PC-9 (cell line): ENCODE data around the gene EIF4G3. TPM values are rescaled to one million over a fixed set of nuclear protein-coding genes. Genes with fewer than 3 reads are reported as not detected.

Source experiments
- BruUV-seq: library from RNA; stranded (reverse); fragments of 400-500 nt; replicated peaks from 2 replicates; lab custom pipeline; 2021; lab: Mats Ljungman, UMichigan
- CTCF ChIA-PET: fragments of 300-600 bp; sonication (Branson Sonifier 250); formaldehyde crosslinking; loops from one replicate; lab custom pipeline; 2022; ENCODE audit warnings: antibody characterized with exemption; lab: Charles Lee
- POLR2A ChIA-PET: fragments of 300-600 bp; sonication (Branson Sonifier 250); formaldehyde crosslinking; loops from one replicate; lab custom pipeline; 2022; ENCODE audit warnings: antibody characterized with exemption; ENCODE audit not compliant: unreplicated experiment; lab: Charles Lee
- DNase-seq, 2 experiments: peaks; one replicate each; pipeline versions ENCODE4 v3.0.0 to v3.0.0-alpha.2; 2015 to 2022; ENCODE audit warnings: mixed read lengths in 1 of 2
- H2AFZ ChIP-seq: fragments of 200-600 bp; sonication (generic); 2 replicates; pipeline ENCODE4 v1.8.1; 2017; ENCODE audit warnings: antibody characterized with exemption
- H3F3A ChIP-seq: fragments of 200-600 bp; sonication (generic); 2 replicates; pipeline ENCODE4 v1.8.1; 2017; ENCODE audit warnings: antibody characterized with exemption, mild to moderate bottlenecking, low read depth; ENCODE audit not compliant: insufficient read depth
- H3K27ac ChIP-seq: fragments of 200-600 bp; sonication (generic); 2 replicates; pipeline ENCODE4 v1.6.1; 2016; ENCODE audit warnings: mixed run types
- H3K27me3 ChIP-seq: fragments of 200-600 bp; sonication (generic); 2 replicates; pipeline ENCODE4 v1.6.1; 2016; ENCODE audit warnings: low read depth, mixed run types; ENCODE audit not compliant: insufficient read depth
- H3K36me3 ChIP-seq: fragments of 200-600 bp; sonication (generic); 2 replicates; pipeline ENCODE4 v1.6.1; 2016; ENCODE audit warnings: low read depth, mixed run types
- H3K4me1 ChIP-seq: fragments of 200-600 bp; sonication (generic); replicated peaks from 2 replicates; pipeline ENCODE4 v1.6.1; 2016; ENCODE audit warnings: mixed run types; ENCODE audit not compliant: insufficient read depth
- H3K4me2 ChIP-seq: fragments of 200-600 bp; sonication (generic); 2 replicates; pipeline ENCODE4 v1.6.1; 2017; ENCODE audit warnings: mixed run types
- H3K4me3 ChIP-seq: fragments of 200-600 bp; sonication (generic); 2 replicates; pipeline ENCODE4 v1.6.1; 2016; ENCODE audit warnings: mixed run types
- H3K79me2 ChIP-seq: fragments of 200-600 bp; sonication (generic); 2 replicates; pipeline ENCODE4 v1.6.1; 2017; ENCODE audit warnings: low read depth, mixed run types
- H3K9me2 ChIP-seq: fragments of 200-600 bp; sonication (generic); 2 replicates; pipeline ENCODE4 v1.8.1; 2017; ENCODE audit warnings: mild to moderate bottlenecking; ENCODE audit not compliant: insufficient read depth
- H3K9me3 ChIP-seq: fragments of 200-600 bp; sonication (generic); 2 replicates; pipeline ENCODE4 v1.8.1; 2016; ENCODE audit warnings: low read depth; ENCODE audit not compliant: insufficient read depth
- H4K20me1 ChIP-seq: fragments of 200-600 bp; sonication (generic); 2 replicates; pipeline ENCODE4 v1.8.1; 2017; ENCODE audit not compliant: insufficient read depth
- EZH2 ChIP-seq: fragments of 200-600 bp; sonication (generic); IDR thresholded peaks from 2 replicates; pipeline ENCODE4 v1.8.0; 2017; ENCODE audit warnings: antibody characterized with exemption, low read depth
- intact Hi-C: fragments of 100-400 bp; cut with micrococcal nuclease; formaldehyde crosslinking; loops from one replicate; pipeline ENCODE4 v1.10.0; 2022; ENCODE audit not compliant: unreplicated experiment
- total RNA-seq: library from RNA; stranded (reverse); gene quantifications from 2 replicates; pipeline ENCODE4 v1.2.3, GENCODE V29; 2021
- TF ChIP-seq, protein P1 (sequence below): fragments of 200-600 bp; sonication (generic); conservative IDR thresholded peaks from 2 replicates; pipeline ENCODE4 v1.6.1; 2017; ENCODE audit warnings: mixed run types, antibody characterized with exemption, mild to moderate bottlenecking, moderate library complexity

Gene EIF4G3
- total RNA-seq, 1 experiment from 2014 or later = 63.2 TPM

DNA sequence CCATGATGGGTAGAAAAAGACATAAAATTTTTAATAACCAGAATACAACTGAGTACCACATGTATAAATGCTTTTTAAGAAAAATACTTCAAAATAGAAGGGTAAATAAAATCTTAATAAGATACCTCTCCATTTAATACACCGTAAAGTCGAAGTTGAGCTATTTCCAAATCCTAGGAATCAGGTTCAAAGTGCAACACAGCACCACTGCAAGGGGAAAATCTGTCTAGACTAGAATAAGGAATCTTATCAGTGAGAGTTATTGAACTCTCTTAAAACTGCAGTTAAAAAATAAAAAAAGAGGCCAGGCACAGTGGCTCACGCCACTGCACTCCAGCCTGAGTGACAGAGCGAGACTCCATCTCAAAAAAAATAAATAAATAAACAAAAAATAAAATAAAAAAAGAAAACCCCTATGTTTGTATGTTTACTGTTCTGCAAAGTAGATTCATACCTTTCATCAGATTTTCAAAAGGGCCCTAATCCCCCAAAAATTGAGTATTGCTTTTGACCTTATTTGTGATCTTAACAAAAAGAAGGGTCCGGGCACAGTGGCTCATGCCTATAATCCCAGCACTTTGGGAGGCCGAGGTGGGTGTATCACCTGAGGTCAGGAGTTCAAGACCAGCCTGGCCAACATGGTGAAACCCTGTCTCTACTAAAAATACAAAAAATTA lies 109.0 kb downstream of the EIF4G3 start:
- CTCF ChIA-PET = interaction anchor here (0.7 kb wide), 1 partner anchor 14 kb away, joined by 4 read pairs; no protein-coding TSS in a partner anchor

DNA sequence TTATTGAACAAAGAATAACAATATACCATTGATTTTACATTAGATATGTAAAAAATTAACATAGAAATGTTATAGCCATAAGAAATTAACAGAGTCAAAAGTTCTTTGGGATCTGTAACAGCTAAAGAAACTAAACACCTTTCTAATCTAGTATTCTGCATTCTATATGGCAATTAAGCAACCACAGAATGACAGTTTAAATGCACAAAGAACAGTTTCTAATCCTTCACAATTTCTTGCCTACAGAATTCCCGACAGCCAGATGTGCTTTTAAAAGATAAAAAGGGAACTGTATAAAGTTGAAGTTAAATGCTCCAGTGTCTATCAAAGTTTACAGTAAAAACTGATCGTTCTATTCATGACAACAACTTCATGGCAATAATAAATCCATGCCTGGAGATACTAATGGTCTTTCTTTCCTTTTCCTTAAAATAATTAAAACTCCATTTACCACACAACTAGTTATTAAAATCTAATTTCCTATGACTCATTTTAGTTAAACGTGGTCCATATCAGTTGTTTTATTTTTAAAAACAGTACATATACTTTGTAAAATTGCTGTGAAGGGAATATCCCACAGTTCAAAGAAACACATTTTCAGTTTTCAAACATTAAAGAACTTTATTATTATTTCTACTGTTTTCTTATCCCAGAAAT lies 110.2 kb downstream of the EIF4G3 start:
- no peak overlapping the region for H2AFZ ChIP-seq
- H3K36me3 ChIP-seq = no peaks in the 10 kb centered on the region
- H3K27me3 ChIP-seq = no peaks in the 10 kb centered on the region
- no peak for DNase-seq
- H3K79me2 ChIP-seq = peaks cover 16% of the 10 kb centered on the region; the same call in 1 of the 2 replicates
- H3K4me1 ChIP-seq = no peaks in the 10 kb centered on the region
- BruUV-seq = no TSS peak
- no peaks in the 10 kb centered on the region for H3K9me3 ChIP-seq
- no peak overlapping the region for H3K4me3 ChIP-seq
- intact Hi-C loops = no loop called here
- ChIA-PET POLR2A (no interaction called here), CTCF (no interaction called here)
- H4K20me1 ChIP-seq = peaks cover 9% of the 10 kb centered on the region
- no peak for TF ChIP-seq EZH2
- TF ChIP-seq, protein P1, sequence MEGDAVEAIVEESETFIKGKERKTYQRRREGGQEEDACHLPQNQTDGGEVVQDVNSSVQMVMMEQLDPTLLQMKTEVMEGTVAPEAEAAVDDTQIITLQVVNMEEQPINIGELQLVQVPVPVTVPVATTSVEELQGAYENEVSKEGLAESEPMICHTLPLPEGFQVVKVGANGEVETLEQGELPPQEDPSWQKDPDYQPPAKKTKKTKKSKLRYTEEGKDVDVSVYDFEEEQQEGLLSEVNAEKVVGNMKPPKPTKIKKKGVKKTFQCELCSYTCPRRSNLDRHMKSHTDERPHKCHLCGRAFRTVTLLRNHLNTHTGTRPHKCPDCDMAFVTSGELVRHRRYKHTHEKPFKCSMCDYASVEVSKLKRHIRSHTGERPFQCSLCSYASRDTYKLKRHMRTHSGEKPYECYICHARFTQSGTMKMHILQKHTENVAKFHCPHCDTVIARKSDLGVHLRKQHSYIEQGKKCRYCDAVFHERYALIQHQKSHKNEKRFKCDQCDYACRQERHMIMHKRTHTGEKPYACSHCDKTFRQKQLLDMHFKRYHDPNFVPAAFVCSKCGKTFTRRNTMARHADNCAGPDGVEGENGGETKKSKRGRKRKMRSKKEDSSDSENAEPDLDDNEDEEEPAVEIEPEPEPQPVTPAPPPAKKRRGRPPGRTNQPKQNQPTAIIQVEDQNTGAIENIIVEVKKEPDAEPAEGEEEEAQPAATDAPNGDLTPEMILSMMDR = no peak
- H3K4me2 ChIP-seq = no peak overlapping the region
- no peaks in the 10 kb centered on the region for H3K9me2 ChIP-seq
- H3K27ac ChIP-seq = no peak overlapping the region
- 0 out of 2 replicates have a peak, but pooled peaks cover 6% of the 10 kb centered on the region for H3F3A ChIP-seq

More for the DNA sequence above, 109.0 kb downstream of the EIF4G3 start:
- Histone ChIP-seq H2AFZ (no peak overlapping the region), H3F3A (0 out of 2 replicates have a peak, but pooled peaks cover 6% of the 10 kb centered on the region), H3K4me1 (no peaks in the 10 kb centered on the region), H3K4me3 (no peak overlapping the region), H3K4me2 (no peak overlapping the region), H3K9me3 (no peaks in the 10 kb centered on the region), H3K9me2 (no peaks in the 10 kb centered on the region), H3K27me3 (no peaks in the 10 kb centered on the region), H3K27ac (no peak overlapping the region), H3K79me2 (peaks cover 12% of the 10 kb centered on the region; the same call in 1 of the 2 replicates), H4K20me1 (peaks cover 9% of the 10 kb centered on the region), H3K36me3 (no peaks in the 10 kb centered on the region)
- BruUV-seq = no TSS peak
- no peak for TF ChIP-seq EZH2
- TF ChIP-seq, protein P1 = no peak
- POLR2A ChIA-PET = no interaction called here
- intact Hi-C loops = no loop called here
- no peak for DNase-seq

DNA sequence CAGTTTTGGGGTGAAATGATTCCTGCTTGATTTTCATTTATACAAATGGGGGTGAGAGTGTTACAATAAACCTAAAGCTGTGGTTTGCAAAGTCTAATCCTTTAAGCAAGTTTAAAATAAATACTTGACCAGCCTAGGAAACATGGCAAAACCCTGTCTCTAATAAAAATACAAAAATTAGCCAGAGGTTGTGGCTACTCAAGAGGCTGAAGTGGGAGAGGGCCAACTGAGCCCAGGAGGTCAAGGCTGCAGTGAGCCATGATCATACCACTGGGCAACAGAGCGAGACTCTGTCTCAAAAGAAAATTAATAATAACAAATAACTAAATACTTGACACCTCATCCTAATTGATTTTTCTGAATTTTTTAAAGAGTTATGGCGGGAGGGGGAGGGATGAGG lies 110.8 kb downstream of the EIF4G3 start:
- POLR2A ChIA-PET = no interaction called here

More for the DNA sequence above, 110.8 kb downstream of the EIF4G3 start:
- Histone ChIP-seq H3K79me2 (peaks cover 16% of the 10 kb centered on the region; the same call in 1 of the 2 replicates), H4K20me1 (peaks cover 5% of the 10 kb centered on the region), H2AFZ (no peak overlapping the region), H3K9me2 (no peaks in the 10 kb centered on the region), H3K4me2 (no peak overlapping the region), H3K27me3 (no peaks in the 10 kb centered on the region), H3K4me3 (no peak overlapping the region), H3K36me3 (no peaks in the 10 kb centered on the region), H3K27ac (no peak overlapping the region), H3K9me3 (no peaks in the 10 kb centered on the region), H3F3A (0 out of 2 replicates have a peak, but pooled peaks cover 6% of the 10 kb centered on the region), H3K4me1 (no peaks in the 10 kb centered on the region)
- no peak for DNase-seq
- intact Hi-C loops = no loop called here
- CTCF ChIA-PET = no interaction called here
- BruUV-seq = no TSS peak
- TF ChIP-seq, protein P1 = no peak
- TF ChIP-seq EZH2 = no peak
